ENCODE measurements around the gene LPIN1.

LPIN1 gene, protein sequence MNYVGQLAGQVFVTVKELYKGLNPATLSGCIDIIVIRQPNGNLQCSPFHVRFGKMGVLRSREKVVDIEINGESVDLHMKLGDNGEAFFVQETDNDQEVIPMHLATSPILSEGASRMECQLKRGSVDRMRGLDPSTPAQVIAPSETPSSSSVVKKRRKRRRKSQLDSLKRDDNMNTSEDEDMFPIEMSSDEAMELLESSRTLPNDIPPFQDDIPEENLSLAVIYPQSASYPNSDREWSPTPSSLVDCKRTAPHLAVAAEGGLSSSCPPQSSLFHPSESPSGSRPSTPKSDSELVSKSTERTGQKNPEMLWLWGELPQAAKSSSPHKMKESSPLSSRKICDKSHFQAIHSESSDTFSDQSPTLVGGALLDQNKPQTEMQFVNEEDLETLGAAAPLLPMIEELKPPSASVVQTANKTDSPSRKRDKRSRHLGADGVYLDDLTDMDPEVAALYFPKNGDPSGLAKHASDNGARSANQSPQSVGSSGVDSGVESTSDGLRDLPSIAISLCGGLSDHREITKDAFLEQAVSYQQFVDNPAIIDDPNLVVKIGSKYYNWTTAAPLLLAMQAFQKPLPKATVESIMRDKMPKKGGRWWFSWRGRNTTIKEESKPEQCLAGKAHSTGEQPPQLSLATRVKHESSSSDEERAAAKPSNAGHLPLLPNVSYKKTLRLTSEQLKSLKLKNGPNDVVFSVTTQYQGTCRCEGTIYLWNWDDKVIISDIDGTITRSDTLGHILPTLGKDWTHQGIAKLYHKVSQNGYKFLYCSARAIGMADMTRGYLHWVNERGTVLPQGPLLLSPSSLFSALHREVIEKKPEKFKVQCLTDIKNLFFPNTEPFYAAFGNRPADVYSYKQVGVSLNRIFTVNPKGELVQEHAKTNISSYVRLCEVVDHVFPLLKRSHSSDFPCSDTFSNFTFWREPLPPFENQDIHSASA

DNA sequence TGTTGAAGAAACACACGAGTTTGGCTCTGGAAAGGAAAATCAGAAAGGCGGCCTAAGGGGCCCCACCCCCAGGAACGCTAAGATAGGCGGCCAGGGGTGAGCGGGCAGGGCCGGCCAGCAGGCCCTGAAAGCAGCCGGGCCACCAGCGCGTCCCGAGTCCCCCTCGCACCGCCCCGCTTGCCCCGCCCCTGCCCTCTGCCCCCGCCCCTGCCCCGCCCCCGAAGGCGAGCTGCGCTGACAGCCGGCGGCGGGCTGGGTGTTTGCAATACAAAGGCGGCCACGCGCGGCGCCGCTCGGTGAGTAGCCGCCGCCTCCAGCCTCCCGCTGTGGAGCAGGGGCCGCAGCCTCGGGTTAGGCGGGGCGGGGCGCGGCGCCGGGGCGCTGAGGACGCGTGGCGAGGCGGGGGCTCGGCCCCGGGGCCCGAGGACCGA, at the start of gene LPIN1:
Gene LPIN1 (plus strand): TSS at position 257 of the 431 bp plus-strand sequence. CDS start 18,910 bp downstream, outside the sequence.
- DNase-seq: peak; percentile 93

GRCh38 chr2:11696736-11697102, 49.7 kb upstream of the LPIN1 start:
- no peak for DNase-seq

GRCh38 chr2:11697103-11697871, 49.1 kb upstream of the LPIN1 start:
- no peak for DNase-seq

GRCh38 chr2:11698009-11698922, 48.2 kb upstream of the LPIN1 start:
- DNase-seq: no peak

DNA sequence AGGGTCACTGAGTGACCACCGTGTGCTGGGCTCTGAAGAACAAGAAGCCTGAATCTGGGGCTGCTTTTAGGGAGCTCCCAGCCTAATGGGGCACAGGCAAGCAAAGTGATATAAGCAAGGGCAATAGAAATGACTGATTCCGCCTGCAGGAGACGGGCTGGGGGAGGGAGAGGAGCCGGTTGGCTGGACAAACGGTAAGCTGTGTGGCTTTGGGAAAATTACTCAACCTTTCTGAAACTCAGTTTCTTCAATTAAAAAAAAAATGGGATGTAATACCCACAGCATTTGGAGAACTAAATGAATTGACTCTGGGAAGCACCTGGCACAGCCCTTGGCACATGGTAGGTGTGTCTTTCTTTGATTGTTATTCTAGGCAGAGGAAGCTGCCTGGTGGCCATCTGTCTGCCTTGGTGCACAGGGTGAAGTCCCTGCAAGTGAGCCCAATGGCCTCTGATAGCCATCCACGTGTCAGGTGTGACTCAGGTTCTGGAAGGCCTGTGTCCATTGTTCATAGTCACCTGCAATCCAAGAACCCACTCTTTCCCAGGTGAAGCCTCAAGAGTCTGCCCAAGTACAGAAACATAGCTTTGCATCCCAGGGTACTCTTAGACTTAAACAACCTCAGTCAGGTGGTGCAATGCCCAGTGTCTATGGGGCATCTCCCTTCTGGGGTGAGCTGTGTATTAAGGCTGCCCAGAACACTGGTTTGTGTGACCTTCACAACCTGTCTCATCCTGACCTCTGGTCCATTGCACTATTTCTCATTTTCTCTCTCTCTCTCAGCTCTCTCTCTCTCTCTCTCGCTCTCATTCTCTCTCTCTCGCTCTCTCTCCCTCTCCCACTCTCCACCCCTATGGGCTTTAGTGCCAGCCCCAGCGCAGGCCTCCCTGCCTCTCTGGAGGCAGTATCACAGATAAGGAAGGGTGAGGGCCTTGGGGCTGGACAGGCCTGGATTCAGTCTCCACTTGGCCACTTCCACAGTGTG, 46.5 kb upstream of the LPIN1 start:
- DNase-seq: peak; percentile 19

DNA sequence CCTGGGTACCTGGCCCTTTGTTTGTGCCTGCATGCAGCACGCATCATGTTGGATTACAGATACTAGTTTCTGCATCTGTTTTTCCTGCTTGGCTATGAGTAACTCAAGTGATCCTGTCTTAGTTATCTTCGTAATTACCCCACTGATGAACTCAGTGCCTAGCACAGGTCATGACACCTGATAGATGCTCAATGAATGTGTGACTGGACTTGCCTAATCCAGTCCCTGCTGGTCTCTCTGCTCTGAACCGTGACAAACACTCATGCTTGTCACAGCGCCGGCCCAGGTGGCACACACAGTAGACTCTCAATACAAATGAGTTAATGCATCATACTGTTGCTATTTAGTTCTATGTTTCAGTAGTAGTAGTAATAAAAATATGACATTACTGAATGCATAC, 45.2 kb upstream of the LPIN1 start:
- peak; percentile 74 for DNase-seq

DNA sequence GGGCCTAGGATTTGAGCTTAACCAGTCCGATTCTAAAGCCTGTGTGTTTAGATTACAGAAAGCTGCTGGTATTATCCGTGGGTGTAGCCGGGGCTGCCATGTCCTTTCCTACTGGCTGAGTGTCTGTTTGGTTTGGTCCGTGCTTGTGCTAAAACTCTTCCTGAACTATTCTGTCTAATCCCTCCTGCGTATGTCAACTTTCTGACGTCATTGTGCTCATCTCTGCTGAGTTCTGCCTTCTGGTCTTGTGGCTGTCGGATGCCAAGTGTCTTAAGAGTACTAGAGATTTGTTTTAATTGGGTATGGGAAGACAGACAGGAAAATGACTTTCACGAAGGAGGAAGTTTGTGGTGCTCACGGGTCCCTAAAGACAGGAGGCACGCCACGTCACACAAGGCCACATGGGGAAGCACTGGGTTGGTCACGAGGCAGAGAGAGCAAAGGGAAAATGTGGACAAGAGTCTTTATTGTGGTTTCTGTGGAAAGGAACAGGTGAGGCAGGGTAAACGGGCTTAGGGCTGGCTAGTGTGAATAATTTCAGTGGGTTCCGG, 44.6 kb upstream of the LPIN1 start:
- DNase-seq: peak; percentile 33

- no peak for DNase-seq
Observed at GRCh38 chr2:11702946-11703345, 43.5 kb upstream of the LPIN1 start.

- DNase-seq: no peak
Observed at GRCh38 chr2:11703700-11704099, 42.7 kb upstream of the LPIN1 start.

- DNase-seq: peak; percentile 73
Observed at GRCh38 chr2:11705063-11705462, 41.4 kb upstream of the LPIN1 start.

- DNase-seq: no peak
Observed at GRCh38 chr2:11705711-11706110, 40.7 kb upstream of the LPIN1 start.

DNA sequence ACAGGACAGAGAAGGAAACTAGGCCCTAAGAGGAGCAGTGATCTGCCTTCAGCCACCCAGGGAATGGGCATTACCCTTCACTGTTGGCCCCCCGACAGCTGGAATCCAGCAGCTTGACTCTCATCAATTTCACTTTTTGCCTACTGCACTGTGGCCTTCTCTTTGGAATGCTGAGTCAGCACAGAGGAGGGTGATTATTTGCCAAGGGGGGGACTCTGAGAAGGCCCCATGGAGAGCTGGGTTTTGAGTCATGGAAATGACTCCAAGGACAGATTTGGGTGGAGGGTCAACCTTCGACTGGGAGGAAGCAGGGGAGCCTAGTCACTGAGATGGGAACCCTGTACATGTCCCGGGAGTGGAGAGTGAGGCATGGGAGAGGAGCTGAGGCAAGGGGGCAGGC, 38.3 kb upstream of the LPIN1 start:
- no peak for DNase-seq

DNA sequence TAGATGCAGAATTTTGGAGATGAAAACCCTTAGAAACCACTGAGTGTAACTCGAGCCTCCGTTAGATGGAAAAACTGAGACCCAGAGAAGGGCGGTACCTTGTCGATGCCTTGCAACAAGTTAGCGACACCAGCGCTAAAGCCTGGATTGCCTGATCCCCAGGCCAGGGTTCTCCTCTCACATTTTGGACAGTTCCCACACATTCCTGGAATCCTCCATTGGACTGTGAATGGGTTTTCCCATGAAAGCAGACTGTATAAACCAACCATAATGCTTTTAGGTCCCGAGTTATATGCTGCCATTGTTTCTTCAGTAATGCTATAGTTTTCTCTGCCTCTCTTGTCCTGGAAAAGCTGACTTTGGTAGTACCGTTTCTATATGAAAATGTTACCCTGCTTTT, 37.1 kb upstream of the LPIN1 start:
- no peak for DNase-seq

DNA sequence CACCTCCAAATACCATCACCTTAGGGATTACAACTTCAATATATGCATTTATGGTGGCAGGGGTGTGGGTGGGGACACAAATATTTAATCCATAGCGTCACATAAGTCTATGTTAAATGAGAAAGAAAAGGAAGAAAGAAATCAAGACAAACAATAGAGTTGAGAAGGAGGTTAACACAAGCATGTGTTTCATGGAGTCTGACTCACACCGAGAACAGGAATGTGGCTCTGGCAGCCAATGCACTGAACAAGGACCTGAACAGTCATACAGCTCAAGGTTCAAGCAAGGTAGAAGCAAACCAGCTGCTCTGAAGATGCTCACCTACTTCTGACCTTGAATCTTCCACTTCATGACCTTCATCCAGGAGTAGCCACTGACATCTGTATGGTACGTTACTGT, 36.2 kb upstream of the LPIN1 start:
- DNase-seq: no peak

GRCh38 chr2:11710632-11711353, 35.6 kb upstream of the LPIN1 start:
- no peak for DNase-seq

GRCh38 chr2:11711354-11711716, 35.1 kb upstream of the LPIN1 start:
- DNase-seq: no peak

DNA sequence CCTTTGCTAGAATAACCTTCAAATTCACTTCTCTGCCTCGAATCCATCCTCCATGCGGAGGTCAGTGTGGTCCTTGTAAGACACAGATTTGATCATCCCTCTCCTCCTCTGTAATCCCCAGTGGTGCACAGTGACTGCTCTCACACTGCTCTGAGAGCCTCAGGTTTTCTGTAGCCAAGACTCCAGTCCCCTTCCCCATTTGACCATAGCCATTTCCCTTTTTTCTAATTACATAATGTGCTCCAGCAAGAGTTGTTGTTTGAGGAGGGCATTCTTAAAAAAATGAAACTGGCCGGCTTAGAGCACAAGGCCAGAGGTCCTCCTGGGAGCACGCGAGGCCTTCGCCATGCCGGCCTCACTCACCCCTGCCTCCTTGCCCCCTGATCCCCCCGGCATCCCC, 34.7 kb upstream of the LPIN1 start:
- DNase-seq: no peak

- DNase-seq: no peak
Observed at GRCh38 chr2:11712866-11713265, 33.6 kb upstream of the LPIN1 start.

DNA sequence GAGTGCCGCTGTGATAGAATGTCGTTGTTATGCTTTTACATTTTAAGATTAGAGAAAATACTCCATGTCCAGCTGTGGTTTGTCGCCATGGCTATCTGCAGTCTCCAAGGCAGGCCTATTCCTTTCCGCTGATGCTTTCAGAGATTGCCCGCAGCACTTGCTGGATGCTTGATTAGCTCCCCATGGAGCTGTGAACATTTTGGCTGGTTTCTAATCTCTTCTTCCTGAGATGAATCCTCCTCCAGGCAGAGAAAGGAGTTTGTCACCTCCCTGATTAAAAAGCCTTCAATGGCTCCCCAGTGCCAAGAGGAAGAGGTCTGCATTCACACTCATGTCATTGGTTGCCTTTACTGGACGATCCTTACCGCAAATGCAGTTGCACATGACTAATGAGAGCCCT, 32.6 kb upstream of the LPIN1 start:
- no peak for DNase-seq
